GM20000 (cell line): ENCODE measurements around the gene UTY.

Source experiments
- DNase-seq: peaks from one replicate; pipeline ENCODE4 v3.0.0; 2012; ENCODE audit warnings: low spot score
- TF ChIP-seq, protein P1 (sequence below): IDR thresholded peaks from 2 replicates; pipeline ENCODE4 v1.5.1; 2012; ENCODE audit warnings: mild to moderate bottlenecking, control low read depth; ENCODE audit errors: extremely low read depth, missing control alignments

Gene UTY

DNA sequence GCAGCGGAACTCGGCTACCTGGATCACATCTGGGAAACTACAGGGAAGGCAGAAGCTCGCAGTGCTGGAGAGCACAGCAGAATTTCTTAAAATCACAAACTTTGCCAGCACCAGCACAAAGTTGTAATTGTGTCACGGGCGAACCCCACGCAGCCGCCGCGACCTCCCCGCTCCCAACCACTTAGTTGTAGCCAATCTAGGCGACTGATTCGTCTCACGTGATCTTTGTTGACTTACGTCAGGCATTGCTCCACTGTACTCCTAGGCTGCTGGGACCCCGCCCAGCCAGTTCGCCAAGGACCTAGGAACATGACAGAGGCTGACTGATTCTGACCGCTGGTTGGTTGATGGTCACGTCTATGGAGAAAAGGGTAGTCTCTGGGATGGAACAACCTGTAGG, at the start of gene UTY:
Gene UTY, minus strand, starts transcription at position 206 of the 400 bp plus-strand sequence. CDS start 368 bp downstream, outside the sequence.
- TF ChIP-seq, protein P1, sequence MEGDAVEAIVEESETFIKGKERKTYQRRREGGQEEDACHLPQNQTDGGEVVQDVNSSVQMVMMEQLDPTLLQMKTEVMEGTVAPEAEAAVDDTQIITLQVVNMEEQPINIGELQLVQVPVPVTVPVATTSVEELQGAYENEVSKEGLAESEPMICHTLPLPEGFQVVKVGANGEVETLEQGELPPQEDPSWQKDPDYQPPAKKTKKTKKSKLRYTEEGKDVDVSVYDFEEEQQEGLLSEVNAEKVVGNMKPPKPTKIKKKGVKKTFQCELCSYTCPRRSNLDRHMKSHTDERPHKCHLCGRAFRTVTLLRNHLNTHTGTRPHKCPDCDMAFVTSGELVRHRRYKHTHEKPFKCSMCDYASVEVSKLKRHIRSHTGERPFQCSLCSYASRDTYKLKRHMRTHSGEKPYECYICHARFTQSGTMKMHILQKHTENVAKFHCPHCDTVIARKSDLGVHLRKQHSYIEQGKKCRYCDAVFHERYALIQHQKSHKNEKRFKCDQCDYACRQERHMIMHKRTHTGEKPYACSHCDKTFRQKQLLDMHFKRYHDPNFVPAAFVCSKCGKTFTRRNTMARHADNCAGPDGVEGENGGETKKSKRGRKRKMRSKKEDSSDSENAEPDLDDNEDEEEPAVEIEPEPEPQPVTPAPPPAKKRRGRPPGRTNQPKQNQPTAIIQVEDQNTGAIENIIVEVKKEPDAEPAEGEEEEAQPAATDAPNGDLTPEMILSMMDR = no peak
- DNase-seq = peak; percentile 57

DNA sequence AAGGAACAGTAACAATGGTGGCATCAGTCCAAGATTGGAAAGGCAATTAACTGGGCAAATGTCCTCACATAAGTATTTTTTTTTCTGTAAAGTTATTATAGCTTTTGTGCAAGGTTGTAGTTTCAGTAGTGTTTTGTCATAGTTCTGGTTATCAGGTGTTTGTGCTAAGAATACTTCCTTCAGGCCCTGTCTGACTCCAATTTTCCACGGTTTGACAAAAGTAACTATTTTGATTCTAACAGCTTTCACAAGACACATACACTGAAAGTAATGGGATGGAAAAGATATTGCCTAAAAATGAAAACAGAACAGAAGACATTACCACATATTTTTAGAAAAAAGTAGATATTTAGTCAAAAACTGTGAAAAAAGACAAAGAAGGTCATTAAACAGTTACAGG, 40.6 kb upstream of the UTY start:
- TF ChIP-seq, protein P1 = no peak
- peak; percentile 3 for DNase-seq

DNA sequence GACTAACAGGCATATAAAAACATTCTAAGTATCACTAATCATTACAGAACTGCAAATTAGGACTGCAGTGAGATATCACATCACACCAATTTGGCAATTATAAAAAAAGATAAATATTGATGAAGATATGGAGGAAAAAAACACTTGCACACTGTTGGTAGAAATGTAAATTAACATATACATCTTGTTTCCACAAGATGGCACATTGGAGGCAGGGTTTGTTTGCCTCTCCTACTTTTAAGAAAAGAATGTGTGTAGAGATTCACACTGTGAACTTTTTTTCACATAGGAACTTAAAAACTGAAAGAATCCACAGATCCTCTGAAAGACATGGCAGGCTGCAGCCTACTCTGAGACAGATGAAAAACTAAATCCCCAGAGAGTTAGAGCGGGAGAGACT, 21.4 kb upstream of the UTY start:
- DNase-seq = no peak
- TF ChIP-seq, protein P1 = peak; percentile 9

DNA sequence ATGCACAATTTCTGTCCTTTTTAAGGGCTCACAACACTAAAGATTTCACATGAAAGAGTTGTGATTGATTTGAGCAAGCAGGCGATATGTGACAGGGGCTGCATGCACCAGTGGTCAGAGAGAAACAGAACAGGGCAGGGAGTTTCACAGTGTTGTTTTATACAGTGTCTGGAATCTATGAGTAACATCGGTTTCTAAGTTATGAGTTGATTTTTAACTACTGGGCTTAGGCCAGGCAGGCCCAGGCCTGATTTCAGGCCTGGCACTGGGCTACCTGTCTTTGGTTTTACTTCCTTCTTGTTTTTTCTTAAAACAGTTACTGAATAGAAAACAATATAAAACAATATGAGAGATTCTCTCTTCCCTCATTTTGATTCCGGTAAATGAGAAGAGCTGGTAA, 13.9 kb upstream of the UTY start:
- no peak for DNase-seq
- TF ChIP-seq, protein P1 = no peak

DNA sequence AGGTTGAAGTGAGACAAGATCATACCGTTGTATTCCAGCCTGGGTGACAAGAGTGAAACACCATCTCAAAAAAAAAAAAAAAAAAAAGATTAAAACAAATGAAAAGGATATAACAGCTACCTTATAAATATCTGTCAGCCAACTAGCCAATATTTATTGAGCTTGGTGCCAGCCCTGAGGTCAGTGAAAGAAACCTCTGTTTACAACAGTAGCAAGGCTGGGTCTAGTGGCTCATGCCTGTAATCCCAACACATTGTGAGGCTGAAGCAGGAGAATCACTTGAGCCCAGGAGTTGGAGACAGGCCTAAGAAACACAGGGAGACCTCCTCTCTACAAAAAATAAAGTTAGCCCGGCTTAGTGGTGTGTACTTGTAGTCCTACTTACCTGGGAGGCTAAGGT, 12.6 kb upstream of the UTY start:
- DNase-seq = no peak
- TF ChIP-seq, protein P1 = no peak

DNA sequence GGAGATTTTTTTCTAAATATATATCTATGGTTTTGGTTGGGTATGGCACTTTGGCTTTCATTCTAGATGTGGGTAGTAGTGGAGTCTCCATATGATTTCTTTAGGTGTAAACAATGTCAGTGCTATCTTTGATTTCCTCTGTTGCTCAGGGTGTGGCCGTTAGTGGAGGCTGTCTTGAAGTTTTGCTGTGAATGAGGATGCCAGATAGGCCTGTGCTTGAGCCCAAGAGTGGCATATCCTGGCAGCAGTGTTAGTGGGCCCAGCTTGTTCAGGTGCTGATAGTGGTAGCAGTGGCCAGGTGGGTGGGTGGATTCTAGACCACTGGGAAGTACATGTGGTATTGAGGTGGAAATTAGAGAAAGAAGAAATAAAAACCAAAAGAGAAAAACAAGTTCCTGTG, 8.9 kb upstream of the UTY start:
- DNase-seq = no peak
- TF ChIP-seq, protein P1 = no peak

DNA sequence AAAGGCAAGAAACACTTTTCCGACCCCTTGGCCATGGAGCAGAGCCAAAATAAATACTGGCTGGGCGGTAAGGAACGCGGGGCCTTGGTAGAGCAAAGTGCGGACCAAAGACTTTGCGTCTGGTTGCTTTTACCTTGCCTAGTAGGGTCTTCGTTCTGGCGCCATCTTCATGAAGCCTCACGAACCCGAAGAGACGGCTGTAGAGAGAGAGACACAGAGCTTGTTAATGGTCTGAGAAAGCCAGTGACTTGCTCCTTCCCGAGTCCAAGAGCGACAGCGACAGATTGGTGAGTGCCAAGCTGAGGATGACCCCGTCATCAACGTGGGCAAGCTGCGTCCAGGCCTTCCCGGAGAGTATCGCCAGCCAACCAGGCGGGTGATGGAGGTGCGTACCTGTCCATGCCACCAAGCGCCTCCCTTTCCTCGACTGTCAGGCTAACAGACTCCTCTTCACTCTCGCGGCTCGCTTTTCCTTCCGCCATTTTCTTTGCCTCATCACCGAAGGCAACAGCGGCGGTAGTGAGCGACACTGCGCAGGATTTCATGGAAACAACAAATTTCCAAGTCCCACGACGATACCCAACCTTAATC, 617 bp downstream of the UTY start:
- no peak for DNase-seq
- TF ChIP-seq, protein P1 = no peak
